ENCODE measurements around the gene IDH1.

- no peak for TF ChIP-seq CTCF (IDR thresholded peaks at IDR 0.05)
- TF ChIP-seq POLR2A (IDR thresholded peaks at IDR 0.05): no peak
- no peak for TF ChIP-seq POLR2AphosphoS5 (IDR thresholded peaks at IDR 0.05)
Measured at GRCh38 chr2:208244422-208244821, 10.4 kb downstream of the IDH1 start.
